ENCODE measurements around the gene CREBBP. TPM values are rescaled to one million over a fixed set of nuclear protein-coding genes. Genes with fewer than 3 reads are reported as not detected.

Gene CREBBP
- total RNA-seq, 1 donor from 2014 or later, result 45.2 TPM

GRCh38 chr16:3876160-3876559 is 4.4 kb downstream of the CREBBP start:
- peaks cover 38% of the 10 kb centered on the region for H3K4me1 Mint-ChIP-seq (ENCODE audit: low read depth)
- DNase-seq (ENCODE audit: low spot score), result no peak
- H3K9me3 Mint-ChIP-seq, result no peaks in the 10 kb centered on the region
- intact Hi-C loops (cut with micrococcal nuclease), result loop anchor here (5.0 kb wide), 1 partner anchor 79 kb away; no protein-coding TSS in a partner anchor
- no peak overlapping the region for H3K27ac Mint-ChIP-seq
- peaks cover 31% of the 10 kb centered on the region for H3K36me3 Mint-ChIP-seq (ENCODE audit: low read depth)
- no peak overlapping the region for H3K4me3 Mint-ChIP-seq (ENCODE audit: low read depth)
- H3K27me3 Mint-ChIP-seq (ENCODE audit: low read depth), result no peaks in the 10 kb centered on the region

GRCh38 chr16:3874794-3875692 is 5.5 kb downstream of the CREBBP start:
- Mint-ChIP-seq H3K27me3 (ENCODE audit: low read depth) (no peaks in the 10 kb centered on the region), H3K4me3 (ENCODE audit: low read depth) (no peak overlapping the region), H3K27ac (no peak overlapping the region), H3K9me3 (no peaks in the 10 kb centered on the region), H3K4me1 (ENCODE audit: low read depth) (peaks cover 41% of the 10 kb centered on the region), H3K36me3 (ENCODE audit: low read depth) (peaks cover 31% of the 10 kb centered on the region)
- no peak for DNase-seq (ENCODE audit: low spot score)
- intact Hi-C loops (cut with micrococcal nuclease), result loop anchor here (5.0 kb wide), 1 partner anchor 78 kb away; no protein-coding TSS in a partner anchor

GRCh38 chr16:3874242-3874641 is 6.3 kb downstream of the CREBBP start:
- H3K27me3 Mint-ChIP-seq (ENCODE audit: low read depth), result no peaks in the 10 kb centered on the region
- H3K4me1 Mint-ChIP-seq (ENCODE audit: low read depth), result peaks cover 48% of the 10 kb centered on the region
- no peaks in the 10 kb centered on the region for H3K9me3 Mint-ChIP-seq
- DNase-seq (ENCODE audit: low spot score), result no peak
- intact Hi-C loops (cut with micrococcal nuclease), result no loop called here
- no peak overlapping the region for H3K4me3 Mint-ChIP-seq (ENCODE audit: low read depth)
- peaks cover 30% of the 10 kb centered on the region for H3K36me3 Mint-ChIP-seq (ENCODE audit: low read depth)
- no peak overlapping the region for H3K27ac Mint-ChIP-seq

GRCh38 chr16:3873482-3874173 is 6.9 kb downstream of the CREBBP start:
- DNase-seq (ENCODE audit: low spot score), result no peak
- H3K27ac Mint-ChIP-seq, result no peak overlapping the region
- no peak overlapping the region for H3K4me3 Mint-ChIP-seq (ENCODE audit: low read depth)
- H3K36me3 Mint-ChIP-seq (ENCODE audit: low read depth), result peaks cover 24% of the 10 kb centered on the region
- H3K4me1 Mint-ChIP-seq (ENCODE audit: low read depth), result peaks cover 48% of the 10 kb centered on the region
- intact Hi-C loops (cut with micrococcal nuclease), result no loop called here
- no peaks in the 10 kb centered on the region for H3K9me3 Mint-ChIP-seq
- H3K27me3 Mint-ChIP-seq (ENCODE audit: low read depth), result no peaks in the 10 kb centered on the region

- no peak for DNase-seq (ENCODE audit: low spot score)
- H3K27ac Mint-ChIP-seq, result no peak overlapping the region
- no peaks in the 10 kb centered on the region for H3K27me3 Mint-ChIP-seq (ENCODE audit: low read depth)
- no peaks in the 10 kb centered on the region for H3K9me3 Mint-ChIP-seq
- H3K36me3 Mint-ChIP-seq (ENCODE audit: low read depth), result peaks cover 11% of the 10 kb centered on the region
- peaks cover 40% of the 10 kb centered on the region for H3K4me1 Mint-ChIP-seq (ENCODE audit: low read depth)
- intact Hi-C loops (cut with micrococcal nuclease), result no loop called here
- H3K4me3 Mint-ChIP-seq (ENCODE audit: low read depth), result no peak overlapping the region
These were observed 8.2 kb downstream of the CREBBP start for GRCh38 chr16:3872216-3872895.

GRCh38 chr16:3868967-3869366 is 11.5 kb downstream of the CREBBP start:
- Mint-ChIP-seq H3K27ac (no peak overlapping the region), H3K4me3 (ENCODE audit: low read depth) (no peak overlapping the region), H3K4me1 (ENCODE audit: low read depth) (peaks cover 34% of the 10 kb centered on the region)

GRCh38 chr16:3868556-3868955 is 12.0 kb downstream of the CREBBP start:
- DNase-seq (ENCODE audit: low spot score), result no peak
- Mint-ChIP-seq H3K27me3 (ENCODE audit: low read depth) (no peaks in the 10 kb centered on the region), H3K27ac (no peak overlapping the region), H3K4me3 (ENCODE audit: low read depth) (no peak overlapping the region), H3K36me3 (ENCODE audit: low read depth) (no peaks in the 10 kb centered on the region), H3K9me3 (no peaks in the 10 kb centered on the region), H3K4me1 (ENCODE audit: low read depth) (peaks cover 34% of the 10 kb centered on the region)
- intact Hi-C loops (cut with micrococcal nuclease), result no loop called here

More at GRCh38 chr16:3868967-3869366, 11.5 kb downstream of the CREBBP start:
- intact Hi-C loops (cut with micrococcal nuclease), result no loop called here
- Mint-ChIP-seq H3K36me3 (ENCODE audit: low read depth) (no peaks in the 10 kb centered on the region), H3K9me3 (no peaks in the 10 kb centered on the region), H3K27me3 (ENCODE audit: low read depth) (no peaks in the 10 kb centered on the region)
- no peak for DNase-seq (ENCODE audit: low spot score)

- H3K27ac Mint-ChIP-seq, result no peak overlapping the region
- intact Hi-C loops (cut with micrococcal nuclease), result no loop called here
- no peaks in the 10 kb centered on the region for H3K9me3 Mint-ChIP-seq
- DNase-seq (ENCODE audit: low spot score), result no peak
- no peaks in the 10 kb centered on the region for H3K27me3 Mint-ChIP-seq (ENCODE audit: low read depth)
- H3K36me3 Mint-ChIP-seq (ENCODE audit: low read depth), result no peaks in the 10 kb centered on the region
- no peak overlapping the region for H3K4me3 Mint-ChIP-seq (ENCODE audit: low read depth)
- H3K4me1 Mint-ChIP-seq (ENCODE audit: low read depth), result peaks cover 36% of the 10 kb centered on the region
These were observed 13.6 kb downstream of the CREBBP start for GRCh38 chr16:3866703-3867431.

- H3K36me3 Mint-ChIP-seq (ENCODE audit: low read depth), result no peaks in the 10 kb centered on the region
- no peak overlapping the region for H3K27ac Mint-ChIP-seq
- H3K9me3 Mint-ChIP-seq, result no peaks in the 10 kb centered on the region
- H3K4me1 Mint-ChIP-seq (ENCODE audit: low read depth), result peaks cover 31% of the 10 kb centered on the region
- no peaks in the 10 kb centered on the region for H3K27me3 Mint-ChIP-seq (ENCODE audit: low read depth)
- no peak for DNase-seq (ENCODE audit: low spot score)
- intact Hi-C loops (cut with micrococcal nuclease), result no loop called here
- H3K4me3 Mint-ChIP-seq (ENCODE audit: low read depth), result no peak overlapping the region
These were observed 15.3 kb downstream of the CREBBP start for GRCh38 chr16:3865241-3865640.

GRCh38 chr16:3864562-3864961 is 16.0 kb downstream of the CREBBP start:
- no peaks in the 10 kb centered on the region for H3K27me3 Mint-ChIP-seq (ENCODE audit: low read depth)
- no peaks in the 10 kb centered on the region for H3K9me3 Mint-ChIP-seq
- H3K4me1 Mint-ChIP-seq (ENCODE audit: low read depth), result peaks cover 27% of the 10 kb centered on the region
- H3K27ac Mint-ChIP-seq, result no peak overlapping the region
- intact Hi-C loops (cut with micrococcal nuclease), result no loop called here
- no peaks in the 10 kb centered on the region for H3K36me3 Mint-ChIP-seq (ENCODE audit: low read depth)
- H3K4me3 Mint-ChIP-seq (ENCODE audit: low read depth), result no peak overlapping the region
- DNase-seq (ENCODE audit: low spot score), result no peak

GRCh38 chr16:3863587-3863986 is 16.9 kb downstream of the CREBBP start:
- Mint-ChIP-seq H3K4me1 (ENCODE audit: low read depth) (peaks cover 21% of the 10 kb centered on the region), H3K27ac (no peak overlapping the region), H3K4me3 (ENCODE audit: low read depth) (no peak overlapping the region), H3K9me3 (no peaks in the 10 kb centered on the region), H3K36me3 (ENCODE audit: low read depth) (no peaks in the 10 kb centered on the region), H3K27me3 (ENCODE audit: low read depth) (no peaks in the 10 kb centered on the region)
- intact Hi-C loops (cut with micrococcal nuclease), result no loop called here
- DNase-seq (ENCODE audit: low spot score), result no peak

- Mint-ChIP-seq H3K9me3 (no peaks in the 10 kb centered on the region), H3K36me3 (ENCODE audit: low read depth) (no peaks in the 10 kb centered on the region), H3K27ac (no peak overlapping the region), H3K4me1 (ENCODE audit: low read depth) (peaks cover 32% of the 10 kb centered on the region), H3K27me3 (ENCODE audit: low read depth) (no peaks in the 10 kb centered on the region), H3K4me3 (ENCODE audit: low read depth) (no peak overlapping the region)
- DNase-seq (ENCODE audit: low spot score), result no peak
- intact Hi-C loops (cut with micrococcal nuclease), result no loop called here
These were observed 18.6 kb downstream of the CREBBP start for GRCh38 chr16:3861808-3862451.

All from activated T-helper 2 cell treated with anti-CD3 and anti-CD28 coated beads, Interferon-gamma antibody, Interleukin-2, Interleukin-4, amounts not matched to agents 10 μg/mL and 5 μg/mL and 100 μg/mL, durations not matched to agents 14 hours and 24 hours and 36 hours (primary cell).